Gastroesophageal sphincter (tissue), 4 donors: Measurements from ENCODE around the gene LDLRAD4. TPM values are rescaled to one million over a fixed set of nuclear protein-coding genes. Genes with fewer than 3 reads are reported as not detected.
"Not testable (repeated sequence)": the region's sequence is repeated elsewhere in the genome, so short reads cannot be mapped to it uniquely, and the experiment has no call there.

ENCODE experiments used
- ATAC-seq: fragments of 150-250 bp; one replicate; pipeline ENCODE4 v1.9.1; 2016; ENCODE audit warnings: mild to moderate bottlenecking, moderate library complexity
- H3K27ac ChIP-seq, 4 donors: fragments of 200-600 bp; sonication (generic) in 3 of 4; 1 replicate in 3 of 4; 2 replicates in 1 of 4; pipeline ENCODE4 v1.5.1; 2016 to 2019
- H3K27me3 ChIP-seq: fragments of 200-600 bp; sonication (generic); one replicate; pipeline ENCODE4 v1.5.1; 2019
- H3K36me3 ChIP-seq, 2 donors: fragments of 200-600 bp; sonication (generic); one replicate each; pipeline ENCODE4 v1.5.1; 2019; ENCODE audit warnings: control low read depth in 1 of 2
- H3K4me1 ChIP-seq, 3 donors: fragments of 200-600 bp; sonication (generic); 1 replicate in 2 of 3; 2 replicates in 1 of 3; pipeline ENCODE4 v1.5.1; 2016 to 2019; ENCODE audit warnings: control low read depth in 2 of 3
- H3K4me3 ChIP-seq, 2 donors: fragments of 200-600 bp; sonication (generic); one replicate each; pipeline ENCODE4 v1.5.1; 2019; ENCODE audit warnings: mild to moderate bottlenecking in 1 of 2, moderate library complexity in 1 of 2
- H3K9me3 ChIP-seq, 3 donors: fragments of 200-600 bp; sonication (generic); one replicate each; pipeline ENCODE4 v1.5.1; 2017 to 2019; ENCODE audit warnings: control low read depth in 2 of 3
- EP300 ChIP-seq: sonication (generic); formaldehyde crosslinking; IDR thresholded peaks from one replicate; pipeline ENCODE4 v1.6.1; 2017; ENCODE audit warnings: antibody characterized with exemption, mild to moderate bottlenecking
- POLR2A ChIP-seq, 2 donors: fragments of 450-650 bp; IDR thresholded peaks; one replicate each; pipeline ENCODE4 v1.6.1; 2017; ENCODE audit warnings: antibody characterized with exemption in 2 of 2, mild to moderate bottlenecking in 2 of 2, moderate library complexity in 1 of 2
- POLR2AphosphoS5 ChIP-seq: sonication (generic); formaldehyde crosslinking; IDR thresholded peaks from one replicate; pipeline ENCODE4 v1.6.1; 2017; ENCODE audit warnings: antibody characterized with exemption
- WGBS, 2 donors: methylation state at CpG; one replicate each; pipeline ENCODE4 v1.1.5; 2018; ENCODE audit warnings: low coverage in 1 of 2; 5-methylcytosine and 5-hydroxymethylcytosine counted together
- total RNA-seq, 4 donors: library from RNA; depleted of rRNA; stranded (reverse); fragments of >200 nt; gene quantifications; one replicate each; pipeline ENCODE4 v1.1.0, GENCODE V29; 2016
- TF ChIP-seq, protein P1 (sequence below), 4 experiments: fragments of 200-600 bp in 2 of 4; fragments of 450-650 bp in 2 of 4; sonication (generic) in 1 of 4; IDR thresholded peaks; one replicate each; pipeline ENCODE4 v1.5.1; 2017 to 2019; ENCODE audit warnings: antibody characterized with exemption in 4 of 4, mild to moderate bottlenecking in 2 of 4, moderate library complexity in 2 of 4

The LDLRAD4 gene
- total RNA-seq, 4 donors from 2014 or later = 28.1 to 85.9 (median 55.2) TPM

DNA sequence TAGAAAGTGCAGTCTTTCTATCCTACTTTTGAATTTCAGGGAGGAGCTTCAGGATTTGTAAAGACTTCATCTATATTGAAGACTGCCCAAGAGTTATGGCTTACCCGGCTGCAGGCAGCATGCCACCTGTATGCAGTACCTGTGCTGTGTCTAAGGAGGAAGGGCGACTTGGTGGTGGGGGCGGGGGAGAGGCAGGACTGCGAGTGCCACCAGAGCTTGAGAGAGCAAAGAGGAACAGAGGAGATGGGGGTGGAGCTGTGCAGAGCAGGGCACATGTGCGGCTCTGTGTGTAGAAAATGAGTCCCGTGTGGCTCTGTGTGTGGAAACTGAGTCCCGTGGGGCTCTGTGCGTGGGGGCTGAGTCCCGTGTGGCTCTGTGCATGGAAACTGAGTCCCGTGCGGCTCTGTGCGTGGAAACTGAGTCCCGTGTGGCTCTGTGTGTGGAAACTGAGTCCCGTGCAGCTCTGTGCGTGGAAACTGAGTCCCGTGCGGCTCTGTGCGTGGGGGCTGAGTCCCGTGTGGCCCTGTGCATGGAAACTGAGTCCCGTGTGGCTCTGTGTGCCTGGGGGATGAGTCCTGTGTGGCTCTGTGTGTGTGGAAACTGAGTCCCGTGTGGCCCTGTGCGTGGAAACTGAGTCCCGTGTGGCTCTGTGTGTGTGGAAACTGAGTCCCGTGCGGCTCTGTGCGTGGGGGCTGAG lies 43.2 kb downstream of the LDLRAD4 start:
- TF ChIP-seq POLR2AphosphoS5 = no peak
- TF ChIP-seq EP300 = no peak
- TF ChIP-seq, protein P1, sequence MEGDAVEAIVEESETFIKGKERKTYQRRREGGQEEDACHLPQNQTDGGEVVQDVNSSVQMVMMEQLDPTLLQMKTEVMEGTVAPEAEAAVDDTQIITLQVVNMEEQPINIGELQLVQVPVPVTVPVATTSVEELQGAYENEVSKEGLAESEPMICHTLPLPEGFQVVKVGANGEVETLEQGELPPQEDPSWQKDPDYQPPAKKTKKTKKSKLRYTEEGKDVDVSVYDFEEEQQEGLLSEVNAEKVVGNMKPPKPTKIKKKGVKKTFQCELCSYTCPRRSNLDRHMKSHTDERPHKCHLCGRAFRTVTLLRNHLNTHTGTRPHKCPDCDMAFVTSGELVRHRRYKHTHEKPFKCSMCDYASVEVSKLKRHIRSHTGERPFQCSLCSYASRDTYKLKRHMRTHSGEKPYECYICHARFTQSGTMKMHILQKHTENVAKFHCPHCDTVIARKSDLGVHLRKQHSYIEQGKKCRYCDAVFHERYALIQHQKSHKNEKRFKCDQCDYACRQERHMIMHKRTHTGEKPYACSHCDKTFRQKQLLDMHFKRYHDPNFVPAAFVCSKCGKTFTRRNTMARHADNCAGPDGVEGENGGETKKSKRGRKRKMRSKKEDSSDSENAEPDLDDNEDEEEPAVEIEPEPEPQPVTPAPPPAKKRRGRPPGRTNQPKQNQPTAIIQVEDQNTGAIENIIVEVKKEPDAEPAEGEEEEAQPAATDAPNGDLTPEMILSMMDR (IDR thresholded peaks at IDR 0.05) = no peak
- no peak for TF ChIP-seq POLR2A (IDR thresholded peaks at IDR 0.05)
- Histone ChIP-seq H3K4me1 (peaks cover 14 to 85% (median 59%) of the 10 kb centered on the region in 3 donors), H3K9me3 (no peaks in the 10 kb centered on the region), H3K36me3 (no peaks in the 10 kb centered on the region), H3K27me3 (no peaks in the 10 kb centered on the region), H3K27ac (peak overlapping the region; percentile 81 to 89 (median 86)), H3K4me3 (peak overlapping the region in 1 of 2 donors; percentile 11)
- 37 to 68% methylated on average over 4 to 6 of the region's 26 CpGs for WGBS, 2 donors
- no peak for ATAC-seq

DNA sequence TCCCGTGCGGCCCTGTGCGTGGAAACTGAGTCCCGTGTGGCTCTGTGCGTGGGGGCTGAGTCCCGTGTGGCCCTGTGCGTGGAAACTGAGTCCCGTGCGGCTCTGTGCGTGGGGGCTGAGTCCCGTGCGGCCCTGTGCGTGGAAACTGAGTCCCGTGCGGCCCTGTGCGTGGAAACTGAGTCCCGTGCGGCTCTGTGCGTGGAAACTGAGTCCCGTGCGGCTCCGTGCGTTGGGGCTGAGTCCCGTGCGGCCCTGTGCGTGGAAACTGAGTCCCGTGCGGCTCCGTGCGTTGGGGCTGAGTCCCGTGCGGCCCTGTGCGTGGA lies 43.8 kb downstream of the LDLRAD4 start:
- H3K4me1 ChIP-seq = peaks cover 14 to 90% (median 64%) of the 10 kb centered on the region in 3 donors
- WGBS, 2 donors = no CpG with 5 or more reads among the region's 33 CpGs
- not testable (repeated sequence) for H3K9me3 ChIP-seq, H3K36me3 ChIP-seq, ATAC-seq, H3K4me3 ChIP-seq, H3K27me3 ChIP-seq
- peak overlapping the region in 3 of 4 donors; percentile 81 to 87 (median 86) for H3K27ac ChIP-seq

DNA sequence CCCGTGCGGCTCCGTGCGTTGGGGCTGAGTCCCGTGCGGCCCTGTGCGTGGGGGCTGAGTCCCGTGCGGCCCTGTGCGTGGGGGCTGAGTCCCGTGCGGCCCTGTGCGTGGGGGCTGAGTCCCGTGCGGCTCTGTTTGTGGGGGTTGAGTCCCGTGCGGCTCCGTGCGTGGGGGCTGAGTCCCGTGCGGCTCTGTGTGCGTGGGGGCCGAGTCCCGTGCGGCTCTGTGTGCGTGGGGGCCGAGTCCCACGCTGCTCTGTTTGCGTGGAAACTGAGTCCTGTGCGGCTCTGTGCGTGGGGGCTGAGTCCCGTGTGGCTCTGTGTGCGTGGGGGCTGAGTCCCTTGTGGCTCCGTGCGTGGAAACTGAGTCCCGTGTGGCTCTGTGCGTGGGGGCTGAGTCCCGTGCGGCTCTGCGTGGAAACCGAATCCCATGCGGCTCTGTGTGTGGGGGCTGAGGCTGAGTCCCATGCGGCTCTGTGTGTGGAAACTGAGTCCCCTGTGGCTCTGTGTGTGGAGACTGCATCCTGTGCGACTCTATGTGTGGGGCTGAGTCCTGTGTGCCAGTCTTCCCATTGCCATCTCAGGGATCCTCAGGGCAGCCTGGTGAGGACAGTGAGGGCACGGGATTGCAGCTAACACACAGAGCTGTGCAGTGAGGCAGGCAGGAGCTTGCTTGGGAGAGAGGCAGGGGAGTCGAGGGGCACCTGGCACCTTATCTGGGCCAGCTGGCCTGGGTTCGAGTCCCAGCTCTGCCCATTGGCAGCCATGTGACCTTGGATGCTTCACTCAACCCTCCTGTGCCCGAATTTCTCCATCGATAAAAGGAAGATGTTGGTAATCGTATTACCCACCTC lies 44.5 kb downstream of the LDLRAD4 start:
- no peaks in the 10 kb centered on the region for H3K9me3 ChIP-seq
- TF ChIP-seq EP300 (no peak), POLR2A (IDR thresholded peaks at IDR 0.05) (no peak), POLR2AphosphoS5 (no peak)
- TF ChIP-seq, protein P1 (IDR thresholded peaks at IDR 0.05) = no peak
- H3K27ac ChIP-seq = peak overlapping the region in 3 of 4 donors; percentile 81 to 87 (median 86)
- no peak overlapping the region for H3K4me3 ChIP-seq
- H3K36me3 ChIP-seq = no peaks in the 10 kb centered on the region
- ATAC-seq = no peak
- 92% methylated on average over 2 of the region's 50 CpGs; no CpG with 5 or more reads in 1 of the 2 donors for WGBS, 2 donors
- H3K27me3 ChIP-seq = no peaks in the 10 kb centered on the region
- peaks cover 14 to 97% (median 72%) of the 10 kb centered on the region in 3 donors for H3K4me1 ChIP-seq

DNA sequence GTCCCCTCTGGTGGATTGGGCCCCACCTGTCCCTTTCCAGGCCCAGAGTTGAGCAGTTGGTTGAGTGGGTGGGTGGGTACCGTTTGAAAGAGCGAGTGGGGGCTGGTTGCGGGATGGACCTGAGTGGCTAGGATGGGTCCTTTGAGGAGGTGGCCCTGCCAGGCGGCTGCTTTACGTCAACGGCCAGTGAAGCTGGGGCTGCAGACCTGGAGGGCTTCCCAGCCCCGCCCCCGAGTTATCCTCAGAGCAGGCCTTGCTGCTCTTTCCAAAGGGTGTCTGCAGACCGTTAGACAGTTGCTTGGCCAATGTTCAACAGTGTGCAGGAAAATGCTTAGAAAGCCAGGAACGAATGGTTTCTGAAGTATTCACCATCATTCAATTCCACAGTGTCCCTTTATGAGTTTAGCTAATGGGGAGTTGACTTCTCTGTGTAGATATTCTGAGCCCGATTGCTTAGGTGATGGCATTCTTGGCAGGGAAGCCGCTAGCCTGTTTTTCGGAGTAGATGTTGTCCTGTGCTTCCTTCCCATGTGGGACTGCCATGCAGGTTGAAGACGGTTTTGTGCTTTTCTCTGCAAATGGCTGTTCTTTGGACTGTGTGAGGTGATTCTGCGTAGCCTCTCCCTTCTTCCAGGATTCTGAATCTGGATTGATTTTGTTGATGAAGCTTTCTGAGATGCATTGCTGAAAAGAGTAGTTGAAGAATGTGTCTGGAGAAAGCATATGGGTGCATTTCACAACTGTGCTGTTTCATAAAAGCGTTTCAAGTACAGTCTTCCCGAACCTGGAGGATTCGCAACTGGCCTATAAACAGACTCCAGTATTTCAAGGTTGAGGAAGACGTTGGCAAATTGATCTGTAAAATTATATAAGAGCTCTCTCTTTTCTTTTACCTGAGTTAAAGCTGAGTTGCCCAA lies 45.8 kb downstream of the LDLRAD4 start:
- WGBS, 2 donors = 38 to 42% methylated on average over 12 of the region's 19 CpGs
- Histone ChIP-seq H3K4me3 (no peak overlapping the region), H3K27ac (peak overlapping the region; percentile 16 to 87 (median 84)), H3K36me3 (no peaks in the 10 kb centered on the region), H3K9me3 (no peaks in the 10 kb centered on the region), H3K4me1 (peaks cover 20 to 100% (median 77%) of the 10 kb centered on the region in 3 donors), H3K27me3 (no peaks in the 10 kb centered on the region)
- ATAC-seq = peak; percentile 75
- TF ChIP-seq, protein P1 (IDR thresholded peaks at IDR 0.05) = no peak
- TF ChIP-seq POLR2AphosphoS5 = peak; percentile 91
